Panc1 (cell line): ENCODE results near the gene RXRG. TPM values are rescaled to one million over a fixed set of nuclear protein-coding genes. Genes with fewer than 3 reads are reported as not detected.

Source experiments
- ATAC-seq: fragments of 200-7000 bp; cut with Tn5 transposase; 2 replicates; pipeline ENCODE4 v1.9.1; 2020; ENCODE audit warnings: mild to moderate bottlenecking, moderate library complexity
- BruUV-seq: library from RNA; stranded (reverse); fragments of 400-500 nt; replicated peaks from 2 replicates; lab custom pipeline; 2021; lab: Mats Ljungman, UMichigan
- CTCF ChIA-PET: fragments of 300-600 bp; sonication (Branson Sonifier 250); formaldehyde crosslinking; loops from one replicate; lab custom pipeline; 2022; ENCODE audit warnings: antibody characterized with exemption; lab: Charles Lee
- POLR2A ChIA-PET: fragments of 300-600 bp; sonication (Branson Sonifier 250); formaldehyde crosslinking; loops from one replicate; lab custom pipeline; 2022; ENCODE audit warnings: antibody characterized with exemption; lab: Charles Lee
- DNase-seq: peaks from one replicate; pipeline ENCODE4 v3.0.0-alpha.2; 2010; ENCODE audit warnings: low read depth, low spot score
- H3K27ac ChIP-seq: 2 replicates; pipeline ENCODE4 v1.5.1; 2011; ENCODE audit warnings: mild to moderate bottlenecking, low read length, inconsistent platforms
- H3K27me3 ChIP-seq: fragments of 200-500 bp; sonication (Bioruptor generic); 2 replicates; pipeline ENCODE4 v1.6.0; 2014; ENCODE audit warnings: low read length, inconsistent platforms; ENCODE audit not compliant: control insufficient read depth, insufficient read depth
- H3K36me3 ChIP-seq: fragments of 200-500 bp; sonication (Bioruptor generic); 2 replicates; pipeline ENCODE4 v1.5.1; 2014; ENCODE audit warnings: inconsistent platforms, mild to moderate bottlenecking, low read length, moderate library complexity; ENCODE audit not compliant: control insufficient read depth, insufficient read depth
- H3K4me1 ChIP-seq: 2 replicates; pipeline ENCODE4 v1.5.1; 2011; ENCODE audit warnings: inconsistent platforms, mild to moderate bottlenecking, low read length, moderate library complexity; ENCODE audit not compliant: control insufficient read depth, insufficient read depth
- H3K4me3 ChIP-seq, 2 experiments: 2 replicates each; pipeline ENCODE4 v1.5.1; 2011 to 2012; ENCODE audit warnings: low read depth in 2 of 2, low read length in 2 of 2, mild to moderate bottlenecking in 2 of 2, inconsistent platforms in 1 of 2, moderate library complexity in 1 of 2
- H3K9me3 ChIP-seq: fragments of 200-500 bp; sonication (Bioruptor generic); 2 replicates; pipeline ENCODE4 v1.5.1; 2014; ENCODE audit warnings: low read depth, mild to moderate bottlenecking, inconsistent platforms, low read length, moderate library complexity; ENCODE audit not compliant: control insufficient read depth, insufficient read depth
- CTCF ChIP-seq: fragments of 450-650 bp; IDR thresholded peaks from 2 replicates; pipeline ENCODE4 v1.5.1; 2017; ENCODE audit warnings: mild to moderate bottlenecking
- POLR2AphosphoS5 ChIP-seq: IDR thresholded peaks from 2 replicates; pipeline ENCODE4 v1.6.1; 2012; ENCODE audit warnings: mild to moderate bottlenecking, low read depth, low read length, moderate library complexity
- REST ChIP-seq, 2 experiments: IDR thresholded peaks; 2 replicates each; pipeline ENCODE4 v1.6.1; 2011 to 2012; ENCODE audit warnings: low read depth in 2 of 2, control low read depth in 1 of 2, low read length in 1 of 2, mild to moderate bottlenecking in 1 of 2, moderate library complexity in 1 of 2; ENCODE audit not compliant: insufficient read depth in 1 of 2
- SIN3A ChIP-seq: IDR thresholded peaks from 2 replicates; pipeline ENCODE4 v1.6.1; 2012; ENCODE audit warnings: low read depth, mild to moderate bottlenecking, low read length, moderate library complexity, borderline replicate concordance; ENCODE audit not compliant: insufficient read depth
- TCF7L2 ChIP-seq: IDR thresholded peaks from 2 replicates; pipeline ENCODE4 v1.6.1; 2011; ENCODE audit warnings: mild to moderate bottlenecking, low read depth, low read length, inconsistent platforms
- in situ Hi-C: cut with HindIII; loops from 2 replicates; pipeline ENCODE4 v1.10.0; 2016; ENCODE audit warnings: low sequenced_read_pairs, low pct_unique_long_range_greater_than_20kb
- intact Hi-C: fragments of 100-400 bp; cut with micrococcal nuclease; formaldehyde crosslinking; loops from one replicate; pipeline ENCODE4 v1.10.0; 2022; ENCODE audit not compliant: unreplicated experiment
- total RNA-seq: library from RNA; stranded (reverse); gene quantifications from one replicate; pipeline ENCODE4 v1.2.1, GENCODE V29; 2021; ENCODE audit not compliant: unreplicated experiment

The RXRG gene
- total RNA-seq, 1 experiment from 2014 or later = not detected

- no TSS peak for BruUV-seq
- H3K36me3 ChIP-seq = no peaks in the 10 kb centered on the region
- peaks cover 4% of the 10 kb centered on the region; the same call in 1 of the 2 replicates for H3K4me1 ChIP-seq
- no peak overlapping the region for H3K27ac ChIP-seq
- H3K9me3 ChIP-seq = no peaks in the 10 kb centered on the region
- CTCF ChIA-PET = interaction anchor here (0.8 kb wide), 1 partner anchor 14 kb away, joined by 3 read pairs; no protein-coding TSS in a partner anchor
- intact Hi-C loops (no loop called here), in situ Hi-C loops (no loop called here)
- H3K27me3 ChIP-seq = no peaks in the 10 kb centered on the region
- no peak for ATAC-seq
- TF ChIP-seq TCF7L2 (no peak), CTCF (no peak), SIN3A (no peak), REST (IDR thresholded peaks at IDR 0.05; ENCODE audit: insufficient read depth in 1 of 2, low read depth in 2 of 2, low read length in 1 of 2) (no peak), POLR2AphosphoS5 (no peak)
- POLR2A ChIA-PET = no interaction called here
- no peak for DNase-seq
- H3K4me3 ChIP-seq = no peak overlapping the region
These were observed 47.0 kb downstream of the RXRG start for GRCh38 chr1:165397944-165398343.

- Histone ChIP-seq H3K9me3 (no peaks in the 10 kb centered on the region), H3K27me3 (0 out of 2 replicates have a peak, but pooled peaks cover 3% of the 10 kb centered on the region), H3K4me3 (no peak overlapping the region), H3K4me1 (peaks cover 4% of the 10 kb centered on the region; the same call in 1 of the 2 replicates), H3K36me3 (no peaks in the 10 kb centered on the region), H3K27ac (no peak overlapping the region)
- ATAC-seq = no peak
- intact Hi-C loops = no loop called here
- DNase-seq = no peak
- ChIA-PET CTCF (no interaction called here), POLR2A (no interaction called here)
- TF ChIP-seq REST (IDR thresholded peaks at IDR 0.05; ENCODE audit: insufficient read depth in 1 of 2, low read depth in 2 of 2, low read length in 1 of 2) (no peak), POLR2AphosphoS5 (no peak), TCF7L2 (no peak), SIN3A (no peak), CTCF (no peak)
- in situ Hi-C loops = no loop called here
- no TSS peak for BruUV-seq
These were observed 49.0 kb downstream of the RXRG start for GRCh38 chr1:165395901-165396300.
